Stimulated activated CD4-positive, alpha-beta T cell treated with anti-CD3 and anti-CD28 coated beads, Interleukin-4, amount 100 ng/mL, for 4 hours (primary cell): ENCODE results near the gene QSOX2.

Source experiments
- DNase-seq, 2 experiments: peaks; one replicate each; pipeline ENCODE4 v3.0.0-alpha.2; 2020

Gene QSOX2

GRCh38 chr9:136187683-136188586 lies 57.7 kb downstream of the QSOX2 start:
- DNase-seq: no peak

- DNase-seq: no peak
Observed at GRCh38 chr9:136187197-136187596, 58.4 kb downstream of the QSOX2 start.

- DNase-seq: no peak
Observed at GRCh38 chr9:136186386-136186785, 59.2 kb downstream of the QSOX2 start.

GRCh38 chr9:136185596-136186366 lies 59.8 kb downstream of the QSOX2 start:
- no peak for DNase-seq

- DNase-seq: no peak
Observed at GRCh38 chr9:136185066-136185465, 60.5 kb downstream of the QSOX2 start.

GRCh38 chr9:136182850-136183422 lies 62.7 kb downstream of the QSOX2 start:
- no peak for DNase-seq

- no peak for DNase-seq
Observed at GRCh38 chr9:136182420-136182787, 63.2 kb downstream of the QSOX2 start.

- no peak for DNase-seq
Observed at GRCh38 chr9:136181784-136182419, 63.7 kb downstream of the QSOX2 start.

GRCh38 chr9:136180586-136180985 lies 65.0 kb downstream of the QSOX2 start:
- no peak for DNase-seq

GRCh38 chr9:136179761-136180160 lies 65.9 kb downstream of the QSOX2 start:
- no peak for DNase-seq

- no peak for DNase-seq
Observed at GRCh38 chr9:136179101-136179616, 66.5 kb downstream of the QSOX2 start.

- no peak for DNase-seq
Observed at GRCh38 chr9:136178773-136179075, 66.9 kb downstream of the QSOX2 start.

- no peak for DNase-seq
Observed at GRCh38 chr9:136178061-136178772, 67.4 kb downstream of the QSOX2 start.

GRCh38 chr9:136177224-136177623 lies 68.4 kb downstream of the QSOX2 start:
- no peak for DNase-seq

- no peak for DNase-seq
Observed at GRCh38 chr9:136175616-136176197, 69.9 kb downstream of the QSOX2 start.

GRCh38 chr9:136174779-136175615 lies 70.6 kb downstream of the QSOX2 start:
- DNase-seq: no peak

- DNase-seq: no peak
Observed at GRCh38 chr9:136173648-136174290, 71.8 kb downstream of the QSOX2 start.

- no peak for DNase-seq
Observed at GRCh38 chr9:136172412-136173079, 73.1 kb downstream of the QSOX2 start.

- DNase-seq: no peak
Observed at GRCh38 chr9:136171801-136172411, 73.7 kb downstream of the QSOX2 start.
